Endothelial cell of umbilical vein (primary cell): ENCODE results near the gene MORN5.

Experiments
- CTCF ChIP-seq, 2 donors: IDR thresholded peaks; 1 replicate in 1 of 2; 2 replicates in 1 of 2; pipeline ENCODE4 v1.5.1; 2011; ENCODE audit warnings: low read length in 2 of 2, mild to moderate bottlenecking in 2 of 2, moderate library complexity in 2 of 2, control low read depth in 1 of 2, inconsistent platforms in 1 of 2, low read depth in 1 of 2; ENCODE audit not compliant: insufficient read depth in 1 of 2; ENCODE audit errors: extremely low read depth in 1 of 2
- EZH2 ChIP-seq: IDR thresholded peaks from 2 replicates; pipeline ENCODE4 v1.6.1; 2012; ENCODE audit warnings: borderline replicate concordance, low read depth, mild to moderate bottlenecking, moderate library complexity, low read length, inconsistent platforms; ENCODE audit not compliant: severe bottlenecking
- FOS ChIP-seq: IDR thresholded peaks from 2 replicates; pipeline ENCODE4 v1.6.1; 2011; ENCODE audit warnings: mild to moderate bottlenecking, low read length, moderate library complexity, borderline replicate concordance; ENCODE audit not compliant: insufficient read depth
- JUN ChIP-seq: IDR thresholded peaks from 2 replicates; pipeline ENCODE4 v1.6.1; 2011; ENCODE audit warnings: borderline replicate concordance, low read depth; ENCODE audit not compliant: insufficient read length, insufficient read depth
- MAX ChIP-seq: IDR thresholded peaks from 2 replicates; pipeline ENCODE4 v1.6.1; 2011; ENCODE audit not compliant: insufficient read depth, insufficient read length
- MYC ChIP-seq: IDR thresholded peaks from one replicate; pipeline ENCODE4 v1.6.1; 2011; ENCODE audit warnings: mild to moderate bottlenecking, low read depth, low read length
- POLR2A ChIP-seq: IDR thresholded peaks from 2 replicates; pipeline ENCODE4 v1.6.1; 2012; ENCODE audit warnings: low read depth, mild to moderate bottlenecking, control low read depth, low read length
- POLR2AphosphoS5 ChIP-seq: IDR thresholded peaks from 2 replicates; pipeline ENCODE4 v1.6.1; 2012; ENCODE audit warnings: low read depth, mild to moderate bottlenecking, control low read depth, low read length, moderate library complexity; ENCODE audit not compliant: insufficient read depth

- TF ChIP-seq POLR2AphosphoS5 (no peak), CTCF (IDR thresholded peaks at IDR 0.05; ENCODE audit: extremely low read depth in 1 of 2, insufficient read depth in 1 of 2, low read depth in 1 of 2, low read length in 2 of 2) (no peak), POLR2A (no peak), MYC (no peak), EZH2 (no peak), JUN (no peak), MAX (no peak), FOS (no peak)
Observed at GRCh38 chr9:122116040-122116439, 43.7 kb upstream of the MORN5 start.
